Stimulated activated naive CD8-positive, alpha-beta T cell treated with anti-CD3 and anti-CD28 coated beads, Interleukin-15, Interleukin-2, amounts not matched to agents 100 ng/mL and 50 ng/mL, for 24 hours (primary cell): Measurements from ENCODE around the gene IL31RA.
A peak's percentile ranks its signal among the peaks of the same experiment; 100 is the strongest.
"Not testable (repeated sequence)": the region's sequence is repeated elsewhere in the genome, so short reads cannot be mapped to it uniquely, and the experiment has no call there.

Source experiments
- H3K27ac Mint-ChIP-seq: one replicate; pipeline ENCODE4 v1.8.0; 2021; ENCODE audit warnings: mild to moderate bottlenecking, mixed read lengths
- H3K27me3 Mint-ChIP-seq: one replicate; pipeline ENCODE4 v1.8.0; 2021; ENCODE audit warnings: mixed read lengths
- H3K36me3 Mint-ChIP-seq: one replicate; pipeline ENCODE4 v1.8.0; 2021; ENCODE audit warnings: low read depth, mixed read lengths
- H3K4me1 Mint-ChIP-seq: one replicate; pipeline ENCODE4 v1.8.0; 2021; ENCODE audit warnings: low read depth, mixed read lengths
- H3K4me3 Mint-ChIP-seq: one replicate; pipeline ENCODE4 v1.8.0; 2021; ENCODE audit warnings: mild to moderate bottlenecking, mixed read lengths
- H3K9me3 Mint-ChIP-seq: one replicate; pipeline ENCODE4 v1.8.0; 2021; ENCODE audit warnings: mixed read lengths

Gene IL31RA

DNA sequence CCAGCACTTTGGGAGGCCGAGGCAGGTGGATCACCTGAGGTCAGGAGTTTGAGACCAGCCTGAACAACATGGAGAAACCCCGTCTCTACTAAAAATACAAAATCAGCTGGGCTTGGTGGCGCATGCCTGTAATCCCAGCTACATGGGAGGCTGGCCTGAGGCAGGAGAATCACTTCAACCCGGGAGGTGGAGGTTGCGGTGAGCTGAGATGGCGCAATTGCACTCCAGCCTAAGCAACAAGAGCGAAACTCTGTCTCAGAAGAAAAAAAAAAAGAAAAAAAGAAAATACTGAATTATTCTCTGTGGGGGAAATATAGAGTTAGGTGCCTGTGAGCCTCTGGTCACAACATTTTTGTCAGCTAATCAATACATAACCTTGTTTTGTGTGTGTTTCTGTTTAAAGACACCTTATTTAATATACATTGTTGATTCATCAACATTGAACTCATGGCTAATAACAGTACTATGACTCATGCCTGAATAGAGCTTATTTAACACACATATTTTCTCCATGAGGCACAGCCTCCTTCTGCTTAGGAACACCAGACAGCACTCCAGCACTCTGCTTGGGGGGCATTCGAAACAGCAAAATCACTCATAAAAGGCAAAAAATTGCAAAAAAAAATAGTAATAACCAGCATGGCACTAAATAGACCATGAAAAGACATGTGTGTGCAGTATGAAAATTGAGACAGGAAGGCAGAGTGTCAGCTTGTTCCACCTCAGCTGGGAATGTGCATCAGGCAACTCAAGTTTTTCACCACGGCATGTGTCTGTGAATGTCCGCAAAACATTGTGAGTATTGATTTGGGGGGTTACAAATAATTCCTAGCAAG lies at the start of gene IL31RA:
Gene IL31RA (plus strand): TSS at position 519 of the 836 bp plus-strand sequence. CDS start 214 bp downstream, at position 733.
- peaks cover 8% of the 10 kb centered on the region for H3K27me3 Mint-ChIP-seq
- no peaks in the 10 kb centered on the region for H3K9me3 Mint-ChIP-seq
- H3K27ac Mint-ChIP-seq, result peak within 1 kb of the TSS; percentile 42
- H3K4me1 Mint-ChIP-seq, result peaks cover 21% of the 10 kb centered on the region
- H3K36me3 Mint-ChIP-seq, result no peaks in the 10 kb centered on the region
- no peak within 1 kb of the TSS for H3K4me3 Mint-ChIP-seq

DNA sequence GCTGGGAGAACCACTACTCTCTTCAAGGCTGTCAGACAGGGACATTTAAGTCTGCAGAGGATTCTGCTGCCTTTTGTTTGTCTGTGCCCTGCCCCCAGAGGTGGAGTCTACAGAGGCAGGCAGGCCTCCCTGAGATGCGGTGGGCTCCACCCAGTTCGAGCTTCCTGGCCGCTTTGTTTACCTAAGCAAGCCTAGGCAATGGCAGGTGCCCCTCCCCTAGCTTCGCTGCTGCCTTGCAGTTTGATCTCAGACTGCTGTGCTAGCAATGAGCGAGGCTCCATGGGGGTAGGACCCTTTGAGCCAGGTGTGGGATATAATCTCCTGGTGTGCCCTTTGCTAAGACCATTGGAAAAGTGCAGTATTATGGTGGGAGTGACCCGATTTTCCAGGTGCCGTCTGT lies 42.3 kb upstream of the IL31RA start:
- H3K27me3 Mint-ChIP-seq, result peaks cover 21% of the 10 kb centered on the region
- not testable (repeated sequence) for H3K27ac Mint-ChIP-seq, H3K9me3 Mint-ChIP-seq, H3K36me3 Mint-ChIP-seq, H3K4me1 Mint-ChIP-seq, H3K4me3 Mint-ChIP-seq

DNA sequence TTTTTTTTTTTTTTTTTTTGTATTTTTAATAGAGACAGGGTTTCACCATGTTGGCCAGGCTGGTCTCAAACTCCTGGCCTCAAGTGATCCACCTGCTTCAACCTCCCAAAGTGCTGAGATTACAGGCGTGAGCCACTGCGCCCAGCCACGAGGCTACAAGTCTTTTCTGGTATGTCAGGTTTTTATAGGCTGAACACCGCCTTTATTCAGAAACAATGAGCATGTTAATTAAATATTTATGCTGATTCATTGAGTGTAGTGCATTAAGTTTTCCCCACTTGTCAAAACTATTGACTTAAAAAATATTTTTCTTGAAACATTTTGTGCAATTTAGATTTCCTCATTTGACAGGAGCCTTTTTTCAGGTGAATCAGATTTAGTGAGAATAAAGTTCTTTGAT lies 35.2 kb upstream of the IL31RA start:
- not testable (repeated sequence) for H3K9me3 Mint-ChIP-seq, H3K27ac Mint-ChIP-seq, H3K36me3 Mint-ChIP-seq, H3K4me1 Mint-ChIP-seq, H3K4me3 Mint-ChIP-seq
- H3K27me3 Mint-ChIP-seq, result peaks cover 40% of the 10 kb centered on the region

DNA sequence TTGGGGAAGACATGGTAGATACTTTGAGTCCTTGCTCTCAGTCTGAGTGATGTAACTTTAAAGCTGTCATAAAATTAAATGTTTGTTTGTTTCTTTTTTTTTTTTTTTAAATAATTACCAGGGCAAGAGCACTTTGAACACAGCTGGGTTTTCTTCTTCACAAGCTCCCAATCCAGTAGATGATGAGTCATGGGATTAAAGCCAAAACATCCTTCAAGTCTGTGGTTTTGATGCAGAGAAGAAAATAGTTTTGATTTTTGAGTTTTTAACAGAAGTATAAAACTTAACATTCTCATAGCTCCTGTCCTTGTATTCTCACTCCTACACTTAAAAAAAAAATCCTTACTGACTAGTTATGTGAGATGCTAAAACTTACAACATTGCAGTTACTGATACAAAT lies 34.8 kb upstream of the IL31RA start:
- peaks cover 1% of the 10 kb centered on the region for H3K4me1 Mint-ChIP-seq
- H3K27ac Mint-ChIP-seq, result no peak overlapping the region
- H3K27me3 Mint-ChIP-seq, result peaks cover 44% of the 10 kb centered on the region
- H3K4me3 Mint-ChIP-seq, result no peak overlapping the region
- no peaks in the 10 kb centered on the region for H3K36me3 Mint-ChIP-seq
- H3K9me3 Mint-ChIP-seq, result no peaks in the 10 kb centered on the region

DNA sequence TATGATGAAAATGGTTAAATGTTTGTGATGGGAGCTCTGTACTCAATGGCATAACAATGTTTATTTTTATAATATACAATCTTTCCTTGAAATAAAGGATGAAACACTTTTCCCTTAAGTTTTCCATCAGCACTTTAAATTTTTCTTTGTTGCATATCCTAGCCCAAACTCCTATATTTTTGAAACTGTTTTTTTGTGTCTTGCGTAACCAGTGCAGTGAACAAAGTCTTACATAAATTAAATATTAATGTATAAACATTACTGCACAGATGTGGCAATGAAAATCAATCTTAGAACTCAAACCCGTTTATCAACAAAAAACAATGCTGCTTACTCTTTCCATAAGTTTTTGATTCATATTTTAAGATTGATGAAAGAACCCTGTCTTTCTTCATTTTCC lies 34.1 kb upstream of the IL31RA start:
- no peak overlapping the region for H3K4me3 Mint-ChIP-seq

DNA sequence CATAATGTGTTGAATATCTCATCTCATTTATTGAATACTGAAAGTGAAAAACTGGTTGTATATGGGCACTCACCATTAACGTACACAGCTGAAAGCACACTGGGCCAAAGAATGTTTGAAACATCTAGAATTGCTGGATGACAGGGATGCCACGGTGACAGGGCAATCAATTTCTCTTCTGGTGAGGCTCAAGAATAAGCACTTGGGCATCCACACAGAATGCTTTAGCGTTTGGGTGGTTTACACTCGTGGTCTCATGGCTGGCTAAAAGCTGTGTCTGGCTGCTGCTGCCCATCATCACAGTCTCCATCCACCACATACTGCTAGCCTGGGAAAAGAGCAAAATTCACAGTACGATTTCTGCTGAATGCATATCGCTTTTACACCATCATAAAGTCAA lies 30.7 kb upstream of the IL31RA start:
- Mint-ChIP-seq H3K4me3 (no peak overlapping the region), H3K27me3 (peaks cover 71% of the 10 kb centered on the region), H3K27ac (no peak overlapping the region), H3K4me1 (peaks cover 9% of the 10 kb centered on the region), H3K36me3 (no peaks in the 10 kb centered on the region), H3K9me3 (no peaks in the 10 kb centered on the region)

More for the DNA sequence above, 34.1 kb upstream of the IL31RA start:
- H3K27ac Mint-ChIP-seq, result no peak overlapping the region
- no peaks in the 10 kb centered on the region for H3K36me3 Mint-ChIP-seq
- H3K27me3 Mint-ChIP-seq, result peaks cover 50% of the 10 kb centered on the region
- peaks cover 5% of the 10 kb centered on the region for H3K4me1 Mint-ChIP-seq
- no peaks in the 10 kb centered on the region for H3K9me3 Mint-ChIP-seq

DNA sequence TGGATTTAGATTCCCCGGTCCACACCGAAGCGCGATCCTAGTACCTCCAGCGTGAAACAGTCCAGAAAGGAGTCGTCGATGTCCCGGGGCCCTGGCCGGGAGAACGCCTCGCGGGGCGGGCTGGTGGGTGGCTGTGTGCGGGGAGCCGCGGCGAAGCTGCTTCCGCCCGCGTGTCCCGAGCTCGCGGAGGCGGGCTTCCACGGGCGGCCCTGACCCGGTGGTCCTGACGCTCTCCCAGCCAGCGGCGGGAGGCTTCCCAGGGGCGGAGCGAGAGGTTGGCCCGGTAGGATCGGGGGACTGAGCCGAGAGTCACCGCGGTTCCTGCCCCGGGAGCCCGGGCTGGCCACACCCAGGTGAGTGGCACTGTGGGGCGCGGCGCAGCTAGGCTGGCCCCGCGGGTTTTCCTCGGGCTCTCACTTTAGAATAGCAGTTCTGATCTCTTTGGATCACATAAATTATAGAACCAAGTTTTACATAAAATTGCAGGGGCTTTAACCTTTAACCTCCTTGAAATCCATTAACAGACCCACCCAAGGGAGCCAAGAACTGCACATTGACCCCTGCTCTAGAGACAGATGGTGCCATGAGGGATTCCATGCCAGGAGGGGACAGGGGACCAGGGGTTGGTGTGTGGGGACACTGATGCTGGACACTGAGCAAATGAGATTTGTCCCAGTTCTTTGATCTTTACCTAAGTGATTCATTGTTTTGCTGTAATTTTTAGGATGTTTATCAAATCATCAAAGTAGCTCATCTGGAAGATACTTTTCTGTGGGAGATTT lies 29.2 kb upstream of the IL31RA start:
- Mint-ChIP-seq H3K4me3 (peak overlapping the region; percentile 48), H3K4me1 (peaks cover 9% of the 10 kb centered on the region), H3K27me3 (peaks cover 71% of the 10 kb centered on the region), H3K9me3 (no peaks in the 10 kb centered on the region), H3K27ac (no peak overlapping the region), H3K36me3 (no peaks in the 10 kb centered on the region)

DNA sequence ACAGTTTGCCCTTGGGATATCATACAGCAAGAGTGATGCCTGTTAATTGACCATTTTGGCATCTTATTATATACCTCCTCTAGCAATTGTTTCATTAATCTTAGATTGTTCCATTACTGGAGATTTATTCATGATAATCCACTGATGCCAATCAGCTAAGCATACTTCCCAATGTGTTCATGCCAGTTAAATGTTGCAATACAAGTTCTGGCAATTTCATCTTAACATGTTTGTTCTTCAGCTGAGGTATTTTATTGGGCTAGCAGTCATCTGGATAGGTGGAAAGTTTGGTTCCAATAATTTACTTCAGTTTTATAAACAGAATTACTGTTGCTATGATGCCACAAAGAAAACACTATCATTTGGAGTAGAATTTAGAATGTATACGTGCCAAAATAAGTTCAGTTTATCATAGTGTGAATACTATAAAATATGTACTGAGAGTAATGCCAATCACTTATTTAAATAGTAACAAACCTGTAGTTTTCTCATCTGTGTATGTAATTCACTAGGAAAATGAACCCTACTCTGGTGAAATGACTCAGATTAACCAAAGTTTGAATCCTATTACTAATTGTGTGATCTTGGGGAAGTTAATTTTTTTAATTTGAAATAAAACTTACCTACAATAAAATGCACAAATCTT lies 27.9 kb upstream of the IL31RA start:
- no peak overlapping the region for H3K4me3 Mint-ChIP-seq
- no peaks in the 10 kb centered on the region for H3K36me3 Mint-ChIP-seq
- no peak overlapping the region for H3K27ac Mint-ChIP-seq
- H3K9me3 Mint-ChIP-seq, result no peaks in the 10 kb centered on the region
- H3K27me3 Mint-ChIP-seq, result peaks cover 69% of the 10 kb centered on the region
- peaks cover 9% of the 10 kb centered on the region for H3K4me1 Mint-ChIP-seq

DNA sequence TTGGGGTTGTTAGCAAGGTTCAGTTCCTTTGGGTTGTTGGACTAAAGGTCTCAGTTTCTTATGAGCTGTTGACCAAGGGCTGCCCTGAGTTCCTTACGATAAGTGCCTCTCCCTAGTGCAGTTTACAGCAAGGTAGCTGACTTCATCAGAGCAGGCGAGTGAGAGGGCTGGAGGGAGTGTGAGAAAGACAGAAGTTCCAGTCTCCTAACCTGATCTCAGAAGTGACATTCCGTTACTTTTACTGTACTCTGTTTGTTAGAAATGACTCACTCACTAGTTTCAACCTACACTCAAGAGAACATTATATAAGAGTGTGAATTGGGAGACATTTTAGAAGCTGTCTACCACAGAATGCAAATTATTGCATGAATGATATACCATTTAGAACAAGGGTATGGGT lies 21.2 kb upstream of the IL31RA start:
- H3K4me1 Mint-ChIP-seq, result no peaks in the 10 kb centered on the region
- H3K36me3 Mint-ChIP-seq, result no peaks in the 10 kb centered on the region
- no peaks in the 10 kb centered on the region for H3K9me3 Mint-ChIP-seq
- no peak overlapping the region for H3K27ac Mint-ChIP-seq
- H3K27me3 Mint-ChIP-seq, result peaks cover 15% of the 10 kb centered on the region
- no peak overlapping the region for H3K4me3 Mint-ChIP-seq

DNA sequence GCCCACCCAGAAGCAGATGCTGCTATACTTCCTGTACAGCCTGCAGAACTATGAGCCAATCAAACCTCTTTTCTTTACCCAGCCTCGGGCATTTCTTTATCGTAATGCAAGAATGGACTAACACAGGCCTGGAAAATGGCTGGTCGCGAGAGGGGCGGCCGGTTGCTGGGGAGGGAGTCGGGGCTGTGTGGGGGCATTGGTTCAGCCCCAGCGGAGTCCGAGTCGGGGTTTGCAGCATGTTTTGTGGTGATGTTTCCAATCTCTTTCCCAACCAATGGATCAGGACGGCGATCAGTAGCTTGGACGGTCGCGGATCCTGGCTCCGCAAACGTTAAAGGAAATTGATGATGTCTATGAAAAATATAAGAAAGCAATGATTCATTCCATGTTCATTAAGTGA lies 18.7 kb upstream of the IL31RA start:
- Mint-ChIP-seq H3K27me3 (peaks cover 4% of the 10 kb centered on the region), H3K9me3 (no peaks in the 10 kb centered on the region)

DNA sequence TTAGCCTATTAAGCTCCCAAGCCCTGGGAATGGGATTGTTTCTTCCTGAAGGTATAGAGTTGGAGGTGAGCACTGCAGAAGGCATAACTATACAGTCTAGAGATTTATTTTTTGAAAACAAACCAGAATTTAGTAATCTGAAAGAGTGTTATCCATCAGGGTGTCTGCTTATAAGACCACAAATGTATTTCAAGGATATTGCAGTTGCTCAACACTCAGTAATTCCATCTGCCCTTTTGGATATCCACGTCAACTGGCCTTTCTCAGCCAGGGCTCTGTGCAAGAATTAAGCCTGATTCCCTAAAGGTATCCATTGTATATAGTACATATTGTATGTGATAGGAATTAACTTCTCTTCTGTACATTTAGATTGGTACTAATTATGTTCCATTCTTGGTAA lies 15.0 kb upstream of the IL31RA start:
- Mint-ChIP-seq H3K4me3 (no peak overlapping the region), H3K4me1 (no peaks in the 10 kb centered on the region), H3K27me3 (peaks cover 3% of the 10 kb centered on the region), H3K9me3 (no peaks in the 10 kb centered on the region), H3K27ac (no peak overlapping the region), H3K36me3 (no peaks in the 10 kb centered on the region)

More for the DNA sequence above, 18.7 kb upstream of the IL31RA start:
- Mint-ChIP-seq H3K4me1 (no peaks in the 10 kb centered on the region), H3K4me3 (no peak overlapping the region), H3K36me3 (no peaks in the 10 kb centered on the region), H3K27ac (no peak overlapping the region)

DNA sequence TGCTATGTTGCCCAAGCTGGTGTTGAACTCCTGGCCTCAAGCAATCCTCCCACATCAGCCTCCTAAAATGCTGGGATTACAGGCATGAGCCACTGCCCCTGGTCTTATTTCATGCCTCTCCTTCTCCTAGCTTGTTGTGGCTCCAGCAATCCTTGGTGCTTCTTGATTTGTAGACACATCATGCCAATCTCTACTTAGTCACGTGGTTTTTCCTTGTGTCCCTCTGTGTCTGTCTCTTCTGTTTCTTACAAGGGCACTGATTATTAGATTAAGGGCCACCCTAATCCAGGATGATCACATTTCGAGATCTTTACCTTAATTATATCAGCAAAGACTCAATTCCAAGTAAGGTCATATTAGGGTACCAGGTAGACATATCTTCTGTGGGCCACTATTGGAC lies 9.2 kb upstream of the IL31RA start:
- peaks cover 3% of the 10 kb centered on the region for H3K27me3 Mint-ChIP-seq
- no peaks in the 10 kb centered on the region for H3K36me3 Mint-ChIP-seq
- H3K9me3 Mint-ChIP-seq, result peaks cover 13% of the 10 kb centered on the region
- no peaks in the 10 kb centered on the region for H3K4me1 Mint-ChIP-seq
- H3K27ac Mint-ChIP-seq, result no peak overlapping the region
- no peak overlapping the region for H3K4me3 Mint-ChIP-seq

DNA sequence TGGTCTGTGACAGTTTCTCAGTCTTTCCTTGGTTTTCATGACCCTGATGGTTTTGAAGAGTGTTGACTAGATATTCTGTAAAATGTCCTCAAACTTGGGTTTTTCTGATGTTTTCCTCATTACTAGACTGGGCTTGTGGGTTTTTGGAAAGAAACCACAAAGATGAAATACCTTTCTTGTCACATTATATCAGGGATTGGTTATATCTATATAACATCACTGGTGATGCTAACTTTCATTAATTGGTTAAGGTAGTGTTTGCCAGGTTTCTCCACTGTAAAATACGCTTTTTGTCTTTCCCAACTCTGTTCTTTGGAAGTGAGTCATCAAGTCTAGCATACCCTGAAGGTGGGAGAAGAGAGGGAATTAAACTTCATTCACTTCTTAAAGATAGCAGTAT lies 3.3 kb upstream of the IL31RA start:
- Mint-ChIP-seq H3K9me3 (peaks cover 13% of the 10 kb centered on the region), H3K4me1 (peaks cover 11% of the 10 kb centered on the region), H3K27ac (no peak overlapping the region), H3K4me3 (no peak overlapping the region), H3K36me3 (no peaks in the 10 kb centered on the region), H3K27me3 (peaks cover 8% of the 10 kb centered on the region)

DNA sequence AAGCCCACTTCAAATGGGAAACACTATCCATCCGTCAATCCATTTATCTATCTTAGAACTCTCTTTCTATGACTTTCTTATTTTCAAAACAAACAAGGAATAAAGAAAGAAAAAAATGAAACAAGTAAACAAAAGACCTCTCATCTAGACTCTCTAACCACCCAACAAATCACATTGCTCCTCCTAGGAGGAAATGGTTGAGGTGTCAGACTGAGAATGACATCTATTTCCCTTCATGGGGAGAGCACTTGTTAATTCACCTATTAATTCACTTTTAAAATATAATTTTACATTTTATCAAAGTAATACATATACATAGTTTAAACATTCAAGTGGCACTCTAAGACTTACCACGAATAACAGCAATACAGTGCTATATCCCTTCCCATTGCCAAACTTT lies 2.4 kb upstream of the IL31RA start:
- peaks cover 11% of the 10 kb centered on the region for H3K4me1 Mint-ChIP-seq
- H3K27me3 Mint-ChIP-seq, result peaks cover 8% of the 10 kb centered on the region
- H3K36me3 Mint-ChIP-seq, result no peaks in the 10 kb centered on the region
- H3K4me3 Mint-ChIP-seq, result no peak overlapping the region
- H3K9me3 Mint-ChIP-seq, result peaks cover 13% of the 10 kb centered on the region
- H3K27ac Mint-ChIP-seq, result no peak overlapping the region

DNA sequence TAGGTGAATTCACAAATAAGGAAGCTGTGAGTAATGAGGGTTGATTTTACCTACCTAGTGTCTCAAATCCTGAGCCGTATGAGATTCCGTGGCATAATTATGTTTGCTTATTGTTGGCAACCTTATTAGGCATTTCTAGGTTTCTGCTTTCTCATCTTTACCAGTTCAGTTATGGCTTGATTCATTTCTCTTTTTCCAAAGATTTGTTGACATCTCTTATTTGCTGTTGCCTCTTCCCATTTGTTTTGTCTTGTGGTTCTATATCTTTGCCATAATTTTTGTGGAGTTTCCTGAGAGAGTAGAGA lies 470 bp downstream of the IL31RA start:
- peaks cover 8% of the 10 kb centered on the region for H3K27me3 Mint-ChIP-seq
- H3K27ac Mint-ChIP-seq, result no peak overlapping the region
- no peaks in the 10 kb centered on the region for H3K9me3 Mint-ChIP-seq
- peaks cover 27% of the 10 kb centered on the region for H3K4me1 Mint-ChIP-seq
- no peaks in the 10 kb centered on the region for H3K36me3 Mint-ChIP-seq
- H3K4me3 Mint-ChIP-seq, result no peak overlapping the region
